Left renal pelvis (tissue), 4 donors: ENCODE data around the gene ZNF235. TPM values are rescaled to one million over a fixed set of nuclear protein-coding genes. Genes with fewer than 3 reads are reported as not detected.
"Not testable (repeated sequence)": the region's sequence is repeated elsewhere in the genome, so short reads cannot be mapped to it uniquely, and the experiment has no call there.

Experiments used
- DNase-seq, 4 donors: peaks; one replicate each; pipeline ENCODE4 v3.0.0-alpha.2; 2013; ENCODE audit warnings: low read depth in 4 of 4, low spot score in 3 of 4
- polyA plus RNA-seq, 4 donors: library from polyadenylated mRNA; unstranded; fragments of 120-200 nt; gene quantifications; one replicate each; pipeline ENCODE4 v1.2.1, GENCODE V29; 2013; ENCODE audit not compliant: insufficient read length in 4 of 4

The ZNF235 gene
- polyA plus RNA-seq, 4 donors: 7.6 to 13.1 (median 11.8) TPM

DNA sequence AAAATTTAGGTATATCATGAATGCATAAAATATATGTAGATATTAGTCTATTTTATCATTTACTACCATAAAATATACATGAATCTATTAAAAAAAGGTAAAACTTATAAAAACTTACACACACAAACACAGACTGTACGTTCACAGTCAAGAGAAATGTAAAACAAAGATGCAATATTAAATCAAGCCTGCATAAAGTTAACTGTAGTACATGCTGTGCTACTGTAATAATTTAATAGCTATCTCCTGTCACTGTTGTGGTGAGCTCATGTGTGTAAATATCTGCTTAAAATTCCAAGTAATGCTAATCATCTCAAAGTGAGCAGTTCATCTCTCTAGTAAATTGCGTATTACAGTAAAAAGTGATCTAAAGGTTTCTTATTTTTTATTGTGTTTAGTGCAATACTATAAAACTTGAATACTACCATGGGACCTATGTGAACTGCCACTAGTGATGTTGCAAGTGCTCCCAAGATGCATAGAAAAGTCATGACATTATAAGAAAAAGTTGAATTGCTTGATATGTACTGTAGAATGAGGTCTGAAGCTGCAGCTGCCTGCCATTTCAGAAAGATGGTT lies 45.9 kb downstream of the ZNF235 start:
- no peak for DNase-seq

DNA sequence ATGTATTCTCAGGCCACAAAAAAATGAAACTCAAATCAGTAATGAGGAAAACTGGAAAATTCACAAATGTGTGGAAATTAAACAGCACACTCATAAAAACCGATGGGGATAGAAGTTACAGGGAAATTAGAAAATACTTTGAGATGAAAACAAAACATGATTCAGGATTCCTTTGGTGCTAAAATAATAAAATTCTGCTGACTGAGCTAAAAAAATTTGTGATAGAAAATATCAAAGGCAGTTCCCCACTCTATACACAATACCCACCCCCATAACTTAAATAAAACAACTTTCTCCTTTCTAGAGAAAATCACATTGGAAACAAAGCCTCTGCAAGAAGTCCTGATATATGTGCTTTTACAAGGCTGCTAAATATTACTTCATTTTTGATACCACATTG lies 46.7 kb downstream of the ZNF235 start:
- no peak for DNase-seq

DNA sequence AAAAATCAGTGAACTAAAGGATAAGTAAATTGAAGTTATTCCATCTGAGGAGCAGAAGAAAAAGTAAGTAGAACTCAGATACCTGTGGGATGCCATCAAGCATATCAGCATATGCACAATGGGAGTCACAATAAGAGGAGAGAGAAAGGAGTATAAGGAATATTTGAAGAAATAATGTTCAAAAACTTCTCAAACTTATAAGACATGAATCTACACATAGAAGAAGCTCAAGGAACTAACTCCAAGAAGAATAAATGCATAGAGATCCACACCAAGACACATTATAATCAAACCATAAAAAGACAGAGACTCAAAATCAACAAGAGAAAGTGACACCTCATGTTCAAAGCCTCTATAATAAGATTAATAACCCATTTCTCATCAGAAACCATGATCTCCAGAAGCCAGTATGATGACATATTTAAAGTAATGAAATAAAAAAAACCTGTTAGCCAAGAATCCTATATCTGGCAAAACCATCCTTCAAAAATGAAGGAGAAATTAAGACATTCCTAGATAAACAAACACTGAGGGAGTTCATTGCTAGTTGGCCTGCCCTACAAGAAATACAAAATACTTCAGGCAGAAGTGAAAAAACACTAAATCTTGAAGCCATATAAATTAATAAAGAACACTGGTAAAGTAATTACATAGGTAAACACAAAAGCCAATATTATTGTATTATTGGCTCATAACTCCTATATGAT lies 49.0 kb downstream of the ZNF235 start:
- no peak for DNase-seq

DNA sequence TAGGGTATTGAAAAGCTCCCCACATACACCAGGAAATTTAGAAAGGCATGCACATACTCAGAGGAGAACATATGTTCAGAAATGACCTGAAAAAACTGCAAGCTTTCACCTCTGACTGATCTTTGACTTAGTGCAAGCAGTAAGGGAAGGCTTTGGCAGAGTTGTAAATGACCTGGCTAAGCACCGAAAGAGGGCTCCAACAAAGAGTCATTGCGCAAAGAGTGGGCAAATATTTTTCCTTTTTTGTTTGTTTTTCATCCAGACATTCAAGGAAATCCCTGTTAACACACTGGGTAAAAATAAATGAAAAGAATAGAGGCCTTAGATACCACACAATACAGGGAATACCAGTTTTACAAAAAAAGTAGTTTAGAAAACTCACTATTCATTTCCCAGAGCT lies 50.3 kb downstream of the ZNF235 start:
- no peak for DNase-seq

DNA sequence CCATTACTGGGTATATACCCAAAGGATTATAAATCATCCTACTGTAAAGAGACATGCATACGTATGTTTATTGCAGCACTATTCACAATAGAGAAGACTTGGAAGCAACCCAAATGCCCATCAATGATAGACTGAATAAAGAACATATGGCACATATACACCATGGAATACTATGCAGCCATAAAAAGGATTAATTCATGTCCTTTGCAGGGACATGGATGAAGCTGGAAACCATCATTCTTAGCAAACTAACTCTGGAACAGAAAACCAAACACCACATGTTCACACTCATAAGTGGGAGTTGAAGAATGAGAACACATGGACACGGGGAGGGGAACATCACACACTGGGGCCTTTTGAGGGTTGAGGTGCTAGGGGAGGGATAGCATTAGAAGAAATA lies 51.4 kb downstream of the ZNF235 start:
- DNase-seq: not testable (repeated sequence)

DNA sequence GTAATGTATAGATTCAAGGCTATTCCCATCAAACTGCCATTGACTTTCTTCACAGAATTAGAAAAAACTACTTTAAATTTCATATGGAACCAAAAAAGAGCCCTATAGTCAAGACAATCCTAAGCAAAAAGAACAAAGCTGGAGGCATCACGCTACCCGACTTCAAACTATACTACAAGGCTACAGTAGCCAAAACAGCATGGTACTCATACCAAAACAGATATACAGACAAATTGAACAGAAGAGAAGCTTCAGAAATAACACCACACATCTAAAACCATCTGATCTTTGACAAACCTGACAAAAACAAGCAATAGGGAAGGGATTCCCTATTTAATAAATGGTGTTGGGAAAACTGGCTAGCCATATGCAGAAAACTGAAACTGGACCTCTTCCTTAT lies 52.5 kb downstream of the ZNF235 start:
- DNase-seq: not testable (repeated sequence)

DNA sequence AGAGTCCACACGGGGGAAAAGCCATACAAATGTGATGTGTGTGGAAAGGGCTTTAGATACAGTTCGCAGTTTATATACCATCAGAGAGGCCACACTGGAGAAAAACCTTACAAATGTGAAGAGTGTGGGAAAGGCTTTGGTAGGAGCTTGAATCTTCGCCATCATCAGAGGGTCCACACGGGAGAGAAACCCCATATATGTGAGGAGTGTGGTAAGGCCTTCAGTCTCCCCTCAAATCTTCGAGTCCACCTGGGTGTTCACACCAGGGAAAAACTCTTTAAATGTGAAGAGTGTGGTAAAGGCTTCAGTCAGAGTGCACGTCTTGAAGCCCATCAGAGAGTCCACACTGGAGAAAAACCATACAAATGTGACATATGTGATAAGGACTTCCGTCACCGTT lies 68.4 kb downstream of the ZNF235 start:
- no peak for DNase-seq

Other genes with a start within 250 kb of the ZNF235 start
- gene ZNF284, start 232.9 kb downstream of the ZNF235 start, polyA plus RNA-seq: 1 to 10 TPM; 3.7 to 5.8 (median 4.2) TPM
- gene ZNF224, start 210.7 kb downstream of the ZNF235 start, polyA plus RNA-seq: 10 to 100 TPM; 25.2 to 42.0 (median 31.1) TPM
- 10 to 100 TPM in 2 of 4 donors, 1 to 10 TPM in 2; 9.5 to 11.3 (median 9.8) TPM for gene ZNF225, start 191.6 kb downstream of the ZNF235 start, polyA plus RNA-seq
- 10 to 100 TPM; 13.2 to 19.9 (median 14.4) TPM for gene ZNF234, start 163.5 kb downstream of the ZNF235 start, polyA plus RNA-seq
- gene ZNF226, start 139.9 kb downstream of the ZNF235 start, polyA plus RNA-seq: 10 to 100 TPM; 23.5 to 29.9 (median 25.2) TPM
- gene ZNF227, start 92.5 kb downstream of the ZNF235 start, polyA plus RNA-seq: 10 to 100 TPM; 24.1 to 31.2 (median 28.0) TPM
- 1 to 10 TPM; 2.5 to 7.8 (median 6.6) TPM for gene ZNF233, start 45.1 kb downstream of the ZNF235 start, polyA plus RNA-seq
- 10 to 100 TPM in 3 of 4 donors, 1 to 10 TPM in 1; 9.9 to 15.9 (median 12.2) TPM for gene ZNF112, start 51.7 kb upstream of the ZNF235 start, polyA plus RNA-seq
- 10 to 100 TPM in 3 of 4 donors, 1 to 10 TPM in 1; 6.4 to 11.4 (median 10.8) TPM for gene ZNF285, start 96.6 kb upstream of the ZNF235 start, polyA plus RNA-seq
- gene ZNF229, start 143.4 kb upstream of the ZNF235 start, polyA plus RNA-seq: 10 to 100 TPM in 3 of 4 donors, 1 to 10 TPM in 1; 9.1 to 16.7 (median 14.5) TPM
- 10 to 100 TPM; 13.9 to 19.2 (median 15.6) TPM for gene ZNF180, start 195.5 kb upstream of the ZNF235 start, polyA plus RNA-seq
- not detected for gene CEACAM20, start 224.7 kb upstream of the ZNF235 start, polyA plus RNA-seq